IPS-18c (cell line): Measurements from ENCODE around the gene WHAMM.
A peak's percentile ranks its signal among the peaks of the same experiment; 100 is the strongest.
"Not testable (repeated sequence)": the region's sequence is repeated elsewhere in the genome, so short reads cannot be mapped to it uniquely, and the experiment has no call there.

Experiments
- H3K4me3 ChIP-seq: 2 replicates; pipeline ENCODE4 v1.7.0; 2013; ENCODE audit warnings: low read depth, mild to moderate bottlenecking, low read length, moderate library complexity; ENCODE audit not compliant: insufficient read depth
- H3K9me3 ChIP-seq: one replicate; pipeline ENCODE4 v1.6.1; 2013; ENCODE audit warnings: mild to moderate bottlenecking, low read length, moderate library complexity; ENCODE audit not compliant: control insufficient read depth, insufficient read depth

WHAMM gene

DNA sequence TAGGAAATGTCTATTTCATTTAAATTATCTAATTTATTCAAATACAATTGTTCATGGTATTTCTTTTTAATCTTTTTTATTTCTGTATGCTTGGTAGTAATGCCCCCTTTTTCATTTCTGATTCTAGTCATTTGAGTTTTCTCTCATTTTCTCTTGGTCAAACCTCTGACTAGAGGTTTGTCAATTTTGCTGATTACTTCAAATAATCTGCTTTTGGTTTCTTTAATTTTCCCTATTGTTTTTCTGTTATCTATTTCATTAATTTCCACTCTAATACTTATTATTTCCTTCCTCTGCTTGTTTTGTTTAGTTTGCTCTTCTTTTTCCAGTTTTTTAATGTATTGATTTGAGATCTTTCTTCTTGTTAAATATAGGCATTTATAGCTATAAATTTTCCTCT, 15.7 kb upstream of the WHAMM start:
- H3K9me3 ChIP-seq = no peaks in the 10 kb centered on the region
- H3K4me3 ChIP-seq = no peak overlapping the region

DNA sequence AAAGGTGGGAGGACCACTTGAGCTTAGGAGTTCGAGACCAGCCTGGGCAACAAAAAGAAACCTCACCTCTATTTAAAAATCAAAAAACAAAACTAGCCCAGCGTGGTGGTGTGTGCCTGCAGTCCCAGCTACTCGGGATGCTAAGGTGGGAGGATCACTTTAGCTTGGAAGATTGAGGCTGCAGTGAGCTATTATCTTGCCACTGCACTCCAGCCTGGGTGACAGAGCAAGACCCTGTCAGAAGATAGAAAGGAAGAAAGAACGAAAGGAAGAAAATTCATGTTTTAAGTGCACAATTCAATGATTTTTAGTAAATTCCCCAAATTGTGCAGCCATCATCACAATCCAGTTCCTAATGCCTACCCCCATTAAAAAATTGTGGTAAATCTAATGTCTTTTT, 11.3 kb upstream of the WHAMM start:
- Histone ChIP-seq H3K9me3 (no peaks in the 10 kb centered on the region), H3K4me3 (no peak overlapping the region)

DNA sequence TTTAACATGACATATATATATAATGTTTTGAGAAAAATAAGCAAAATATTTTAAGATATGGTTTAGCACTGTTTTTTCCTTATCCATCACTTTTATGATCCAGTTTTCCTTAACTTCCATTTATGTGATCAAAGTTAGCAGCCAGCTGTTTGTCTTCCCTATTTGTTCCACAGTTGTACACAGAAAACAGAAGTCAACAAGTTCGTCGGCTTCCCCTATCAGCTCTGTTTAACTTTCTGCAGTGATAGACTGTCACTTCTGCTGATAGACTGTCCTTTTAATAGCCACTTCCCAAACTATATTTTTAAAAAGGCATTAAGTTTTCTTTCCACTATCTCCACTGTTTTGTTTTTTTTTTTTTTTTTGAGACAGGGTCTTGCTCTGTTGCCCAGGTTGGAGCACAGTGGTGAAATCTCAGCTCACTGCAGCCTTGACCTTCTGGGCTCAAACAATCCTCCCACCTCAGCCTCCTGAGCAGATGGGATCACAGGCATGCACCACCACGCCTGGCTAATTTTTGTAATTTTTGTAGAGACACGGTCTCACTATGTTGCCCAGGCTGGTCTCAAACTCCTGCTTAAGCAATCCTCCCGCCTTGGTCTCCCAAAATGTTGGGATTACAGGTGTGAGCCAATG, 10.8 kb upstream of the WHAMM start:
- no peak overlapping the region for H3K4me3 ChIP-seq
- no peaks in the 10 kb centered on the region for H3K9me3 ChIP-seq

DNA sequence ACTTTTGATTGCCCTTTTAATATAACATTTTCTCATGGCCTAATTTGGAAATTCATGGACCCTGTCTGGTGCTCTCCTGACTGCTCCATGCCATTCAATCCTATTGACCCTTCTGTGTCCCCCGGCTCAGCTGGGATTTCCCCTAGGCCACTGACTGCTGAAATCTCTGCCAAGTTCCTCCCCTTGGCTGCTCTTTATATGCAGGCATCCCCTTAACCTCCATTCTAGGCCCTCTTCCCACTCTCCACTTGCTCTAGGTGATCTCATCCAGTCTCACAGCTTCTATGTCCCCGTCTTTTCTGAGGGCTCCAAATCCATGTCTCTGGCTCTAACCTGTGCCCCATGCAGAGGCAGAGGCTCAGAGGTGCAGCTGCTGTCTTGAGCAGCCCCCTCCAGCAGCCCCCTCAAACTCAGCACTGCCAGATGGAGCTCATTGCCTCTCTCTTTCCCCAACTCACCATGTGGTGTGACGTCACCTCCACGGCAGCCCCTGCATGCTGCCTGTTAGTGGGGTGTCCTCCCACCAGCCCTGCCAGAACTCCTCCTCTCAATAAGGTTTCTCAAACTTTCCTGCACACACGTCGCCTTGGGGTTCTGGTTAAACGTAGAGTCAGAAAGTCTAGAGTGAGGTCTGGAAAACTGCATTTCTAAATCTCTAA, 10.1 kb upstream of the WHAMM start:
- H3K9me3 ChIP-seq = no peaks in the 10 kb centered on the region
- no peak overlapping the region for H3K4me3 ChIP-seq

DNA sequence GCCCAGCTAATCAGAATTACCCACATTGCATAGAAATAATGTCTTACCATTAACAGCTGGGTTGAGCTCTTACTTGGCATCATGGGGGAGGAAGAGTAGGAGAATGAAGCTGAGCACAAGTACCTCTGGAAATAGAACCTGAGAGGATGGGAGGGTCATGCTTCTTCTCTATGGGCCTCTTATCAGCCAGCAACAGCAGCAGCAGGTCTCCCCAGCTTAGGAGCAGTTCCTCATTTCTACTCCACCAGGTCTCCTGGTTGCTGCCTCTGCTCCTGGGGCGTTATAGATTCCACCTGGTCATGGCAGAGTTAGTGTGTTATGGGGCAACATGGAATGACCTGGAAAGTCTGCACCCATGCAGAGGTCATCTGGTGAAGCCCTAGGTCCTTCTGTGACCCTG, 6.9 kb upstream of the WHAMM start:
- H3K4me3 ChIP-seq = no peak overlapping the region

DNA sequence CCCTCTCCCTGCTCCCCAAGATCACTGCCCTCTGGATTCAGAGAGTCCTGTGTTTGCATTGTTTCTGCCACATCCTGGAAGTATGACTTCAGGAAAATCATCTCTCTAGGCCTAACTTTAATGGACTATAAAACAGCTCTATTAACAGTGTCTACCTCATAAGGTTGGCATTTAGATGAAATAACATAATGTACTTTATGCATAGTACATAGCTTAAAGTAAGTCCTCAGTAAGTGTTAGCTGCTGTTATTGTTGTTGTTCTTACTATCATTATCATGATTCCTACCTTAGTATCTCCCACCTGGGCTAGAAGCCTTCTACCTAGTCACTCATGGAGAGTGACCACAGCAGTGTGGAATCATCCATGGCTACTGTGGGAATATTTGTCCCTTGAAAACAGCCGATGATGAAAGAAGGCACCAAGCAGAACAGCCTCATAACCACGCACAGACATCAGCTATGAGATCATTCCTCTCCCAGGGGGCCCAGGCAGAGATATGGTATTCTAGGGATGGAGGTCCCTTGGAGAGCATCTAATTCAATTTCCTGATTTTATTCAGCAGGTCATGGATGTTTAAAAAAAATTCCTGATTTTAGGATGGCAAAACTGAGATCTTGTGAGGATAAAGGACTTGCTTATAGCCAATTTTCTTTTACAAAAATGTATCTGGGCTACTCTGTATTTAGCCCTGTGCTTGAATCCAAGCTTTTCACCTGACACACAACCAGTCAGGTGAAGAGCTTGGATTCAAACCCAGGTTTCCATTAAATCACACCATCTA, 5.4 kb upstream of the WHAMM start:
- H3K9me3 ChIP-seq = no peaks in the 10 kb centered on the region
- H3K4me3 ChIP-seq = no peak overlapping the region

More for the DNA sequence above, 6.9 kb upstream of the WHAMM start:
- H3K9me3 ChIP-seq = no peaks in the 10 kb centered on the region

DNA sequence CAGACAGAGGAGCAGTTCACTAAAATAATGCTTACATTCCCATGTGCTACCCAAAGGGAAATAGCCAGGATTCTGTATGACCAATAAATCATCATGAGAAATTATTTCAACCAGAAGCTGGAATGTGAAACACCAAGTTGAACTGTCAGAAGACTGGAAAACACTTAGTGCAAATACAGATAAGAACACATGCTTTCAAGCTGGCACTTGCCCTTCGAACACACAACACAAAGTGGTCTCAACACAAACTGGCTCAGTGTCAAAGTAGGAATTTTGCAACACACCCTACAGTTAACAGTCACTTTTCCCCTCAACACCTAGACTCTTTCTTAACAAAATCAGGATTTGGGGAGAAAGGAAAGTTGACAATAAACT, 4.9 kb upstream of the WHAMM start:
- Histone ChIP-seq H3K9me3 (no peaks in the 10 kb centered on the region), H3K4me3 (no peak overlapping the region)

DNA sequence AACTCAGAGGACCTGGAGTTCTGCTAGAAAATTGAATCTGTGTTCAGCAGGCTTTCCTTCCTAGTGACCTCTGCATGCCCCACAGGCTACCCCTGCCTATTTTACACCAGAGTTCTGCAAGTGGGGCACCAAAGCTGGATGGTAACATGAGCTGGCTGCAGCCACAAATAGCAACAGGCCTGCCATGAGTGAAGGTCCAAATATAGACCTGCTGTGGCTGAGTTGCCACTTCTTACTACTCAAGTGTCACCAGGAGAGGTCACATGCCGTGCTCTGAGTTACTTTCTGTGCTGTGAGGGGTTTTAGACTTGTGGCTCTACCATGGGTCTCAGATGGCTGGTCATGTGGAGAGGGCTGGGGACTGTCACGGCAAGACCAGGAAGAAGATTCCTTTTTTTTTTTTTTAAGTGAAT, 3.4 kb upstream of the WHAMM start, which contains the start of gene FSD2:
TSS of gene FSD2 (minus strand) at position 76 of the 413 bp plus-strand sequence. CDS start 18,679 bp downstream, outside the sequence.
- Histone ChIP-seq H3K9me3 (no peaks in the 10 kb centered on the region), H3K4me3 (no peak within 1 kb of the TSS)

DNA sequence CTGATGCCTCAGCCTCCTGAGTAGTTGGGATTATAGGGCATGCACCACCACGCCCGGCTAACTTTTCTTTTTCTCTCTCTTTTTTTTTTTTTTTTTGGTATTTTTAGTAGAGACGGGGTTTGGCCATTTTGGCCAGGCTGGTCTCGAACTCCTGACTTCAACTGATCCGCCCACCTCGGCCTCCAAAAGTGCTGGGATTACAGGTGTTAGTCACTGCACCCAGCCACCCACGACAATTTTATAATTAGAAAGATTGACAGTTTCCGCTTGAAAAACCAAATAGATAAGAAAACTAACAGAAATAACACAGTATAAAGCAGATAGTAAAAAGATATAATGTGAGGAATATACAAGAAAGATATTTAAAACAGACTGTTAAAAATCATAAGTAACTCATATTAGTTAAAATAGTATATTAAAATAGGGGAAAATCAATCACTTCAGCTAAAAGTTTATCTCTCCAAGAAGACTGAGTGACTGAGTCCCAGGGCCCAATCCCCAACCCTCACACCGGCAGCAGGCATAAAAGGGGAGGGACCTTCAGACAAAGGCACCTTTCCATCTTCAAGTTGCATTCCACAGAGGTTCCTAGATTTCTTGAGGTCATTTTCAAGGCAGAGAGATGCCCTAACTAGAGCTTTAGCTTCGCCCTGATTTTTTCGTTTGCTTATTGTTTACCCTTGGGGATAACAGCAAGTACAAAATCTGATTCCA, 1.4 kb upstream of the WHAMM start:
- no peak overlapping the region for H3K4me3 ChIP-seq

DNA sequence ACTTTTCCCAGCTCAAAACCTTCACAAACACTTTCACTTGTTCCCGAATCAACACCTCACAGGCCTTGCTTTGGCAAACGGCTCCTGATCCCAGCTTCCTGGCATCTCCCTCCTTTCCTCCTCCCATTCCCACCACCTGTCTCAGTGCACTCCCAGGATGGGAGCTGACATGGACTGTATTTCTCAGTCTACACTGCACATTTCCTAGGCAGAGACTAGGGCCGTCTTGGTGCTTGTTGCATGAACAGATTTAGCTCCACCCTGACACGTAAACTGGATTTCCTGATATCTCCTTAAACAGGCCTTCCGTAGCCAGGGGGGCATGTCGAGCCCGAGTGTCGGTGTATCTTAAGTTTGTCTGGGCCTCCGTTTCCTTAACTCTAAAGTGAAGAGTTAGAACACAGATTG, 790 bp upstream of the WHAMM start:
- Histone ChIP-seq H3K4me3 (no peak overlapping the region), H3K9me3 (no peaks in the 10 kb centered on the region)

More for the DNA sequence above, 1.4 kb upstream of the WHAMM start:
- no peaks in the 10 kb centered on the region for H3K9me3 ChIP-seq

DNA sequence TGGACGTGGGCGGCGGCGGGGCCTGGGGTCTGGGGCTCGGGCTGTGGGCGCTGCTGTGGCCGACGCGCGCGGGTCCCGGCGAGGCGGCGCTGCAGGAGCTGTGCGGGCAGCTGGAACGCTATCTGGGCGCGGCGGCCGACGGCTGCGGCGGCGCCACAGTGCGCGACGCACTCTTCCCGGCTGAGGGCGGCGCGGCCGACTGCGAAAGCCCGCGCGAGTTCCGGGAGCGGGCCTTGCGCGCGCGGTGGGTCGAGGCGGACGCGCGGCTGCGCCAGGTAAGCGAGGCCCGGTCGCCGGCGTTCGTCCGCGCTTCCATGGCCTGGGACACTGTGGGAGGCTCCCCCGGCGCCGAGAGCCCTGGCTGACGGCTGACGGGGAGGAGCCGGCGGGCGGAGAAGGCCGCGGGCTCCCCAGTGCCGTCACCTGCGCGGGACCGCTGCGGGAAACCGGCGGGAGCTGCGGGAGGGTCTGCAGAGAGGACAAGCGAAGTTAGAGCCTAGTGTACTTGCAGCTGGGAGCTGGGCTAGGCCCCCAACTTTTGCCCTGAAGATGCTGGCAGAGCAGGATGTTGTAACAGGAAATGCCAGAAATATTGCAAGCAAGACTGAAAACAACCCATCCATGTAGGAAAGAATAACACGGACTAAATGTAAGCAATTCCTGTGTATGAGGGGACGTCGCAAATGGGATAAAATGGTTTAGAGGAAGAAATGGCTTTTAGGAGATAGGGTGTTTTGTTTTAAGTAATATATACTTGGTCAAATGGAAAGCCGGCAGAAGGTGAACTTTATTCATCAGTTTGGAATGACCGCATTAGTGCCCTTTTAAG, 847 bp downstream of the WHAMM start:
- Histone ChIP-seq H3K9me3 (no peaks in the 10 kb centered on the region), H3K4me3 (peak overlapping the region; percentile 92)

DNA sequence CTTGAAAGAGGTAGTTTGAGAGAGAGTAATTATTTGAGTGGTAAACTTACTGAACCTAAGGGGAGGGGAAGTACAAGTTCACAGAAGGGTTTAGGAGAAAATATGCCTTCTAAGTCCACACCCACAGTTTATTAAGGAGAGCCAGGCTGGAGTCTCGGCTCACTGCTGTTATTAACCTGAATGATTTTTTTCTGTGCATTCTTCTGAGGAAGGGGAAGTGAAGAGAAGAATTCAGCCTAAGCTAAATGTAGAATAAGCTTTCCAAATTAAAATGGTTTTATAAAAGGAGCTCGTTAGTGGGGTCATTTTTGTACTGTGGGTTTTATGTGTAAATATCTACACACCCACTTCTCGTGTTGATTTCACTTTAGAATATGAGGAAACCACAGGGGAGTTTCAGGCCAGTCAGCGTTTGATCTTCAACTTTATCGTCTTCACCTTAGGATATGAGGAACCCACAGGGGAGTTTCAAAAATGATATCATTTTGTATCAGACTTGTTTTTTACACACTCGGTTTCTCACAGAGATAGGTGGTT, 1.5 kb downstream of the WHAMM start:
- H3K9me3 ChIP-seq = no peaks in the 10 kb centered on the region
- peak overlapping the region; percentile 92 for H3K4me3 ChIP-seq

DNA sequence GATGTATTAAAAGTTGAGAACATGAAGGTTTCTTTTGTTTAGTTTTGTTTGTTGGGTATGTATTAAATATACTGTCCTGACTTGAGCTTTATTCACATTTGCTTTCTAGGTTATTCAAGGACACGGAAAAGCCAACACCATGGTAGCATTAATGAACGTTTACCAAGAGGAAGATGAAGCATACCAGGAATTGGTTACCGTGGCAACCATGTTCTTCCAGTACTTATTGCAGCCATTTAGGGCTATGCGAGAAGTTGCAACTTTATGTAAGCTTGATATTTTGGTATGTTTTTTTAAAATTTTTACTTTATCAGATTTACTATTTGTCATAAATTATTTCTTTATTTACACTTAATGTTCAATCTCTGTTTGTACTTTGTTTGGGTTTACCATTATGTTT, 3.6 kb downstream of the WHAMM start:
- Histone ChIP-seq H3K9me3 (no peaks in the 10 kb centered on the region), H3K4me3 (no peak overlapping the region)

DNA sequence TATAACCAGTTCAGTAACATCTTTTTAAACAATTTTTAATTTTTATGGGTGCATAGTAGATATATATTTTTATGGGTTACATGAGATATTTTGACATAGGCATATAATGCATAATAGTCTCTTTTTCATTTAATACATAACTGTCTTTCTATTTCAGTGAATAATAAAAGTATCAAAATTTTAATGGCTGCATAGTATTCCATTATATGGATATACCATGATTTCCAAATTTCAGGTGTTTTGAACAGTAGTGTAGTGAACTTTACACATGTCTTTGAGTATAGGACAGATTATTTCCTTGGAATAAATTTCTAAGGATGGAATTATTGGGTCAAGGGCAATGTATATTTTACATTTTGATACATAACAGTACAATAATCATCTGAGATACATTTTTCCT, 10.7 kb downstream of the WHAMM start:
- Histone ChIP-seq H3K9me3 (no peaks in the 10 kb centered on the region), H3K4me3 (no peak overlapping the region)

DNA sequence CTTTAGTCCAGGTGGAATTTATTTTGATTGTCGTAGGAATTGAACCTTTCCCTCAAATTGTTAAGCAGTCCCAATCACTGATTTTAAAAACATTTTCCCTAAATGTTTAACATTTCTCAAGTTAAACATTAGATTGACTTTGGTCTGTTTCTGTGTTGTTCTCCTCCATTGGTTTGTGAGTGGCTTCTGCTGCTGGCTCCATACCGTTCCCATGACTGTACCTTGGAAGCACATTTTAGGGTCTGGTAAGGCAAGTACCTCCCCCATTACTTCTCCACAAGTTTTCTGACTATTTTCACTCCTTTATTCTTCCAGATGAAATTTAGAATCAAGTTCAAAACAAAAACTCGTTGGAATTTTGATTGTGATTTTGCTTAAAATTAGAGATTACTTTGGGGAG, 12.0 kb downstream of the WHAMM start:
- H3K4me3 ChIP-seq, H3K9me3 ChIP-seq: not testable (repeated sequence)

DNA sequence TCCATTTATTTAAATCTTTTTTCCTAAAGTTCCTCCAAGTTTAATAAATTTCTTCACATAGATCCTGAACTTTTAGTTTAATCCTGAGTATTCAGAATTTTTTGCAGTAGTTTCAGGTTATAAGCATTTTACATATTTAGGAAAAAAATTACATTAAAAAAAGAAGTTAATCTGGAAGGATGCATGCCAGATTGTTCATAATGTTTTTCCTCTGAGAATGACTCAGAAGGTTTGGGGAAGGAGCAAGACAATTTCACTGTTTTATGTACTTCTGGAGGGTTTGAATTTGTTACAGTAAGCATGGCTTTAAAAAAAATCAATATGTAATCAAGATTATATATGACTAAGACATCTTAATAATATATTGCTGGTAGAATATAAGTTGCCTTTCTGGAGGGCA, 12.4 kb downstream of the WHAMM start:
- H3K4me3 ChIP-seq, H3K9me3 ChIP-seq: not testable (repeated sequence)

DNA sequence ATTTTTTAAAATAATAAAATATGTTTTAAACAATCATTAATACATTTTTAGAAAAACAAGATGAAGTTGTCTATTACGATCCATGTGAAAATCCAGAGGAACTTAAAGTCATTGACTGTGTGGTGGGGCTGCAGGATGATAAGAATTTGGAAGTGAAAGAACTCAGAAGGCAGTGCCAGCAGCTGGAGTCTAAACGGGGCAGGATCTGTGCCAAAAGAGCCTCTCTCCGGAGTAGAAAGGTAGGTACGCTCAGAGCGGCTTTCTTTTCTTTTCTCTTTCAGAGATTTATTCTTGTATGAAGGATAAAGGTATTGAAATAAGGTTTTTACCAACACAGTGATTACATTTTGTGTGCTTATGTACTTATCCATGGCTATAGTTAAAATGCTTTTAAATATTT, 13.6 kb downstream of the WHAMM start:
- H3K4me3 ChIP-seq = no peak overlapping the region
- H3K9me3 ChIP-seq = no peaks in the 10 kb centered on the region
